Stimulated activated naive B cell treated with anti-CD40 and anti-IgM and Interleukin-4, amounts not matched to agents 10 μg/mL and 1 μg/mL and 100 μg/mL, for 72 hours (primary cell): ENCODE results near the gene POGLUT2.

Experiments
- ATAC-seq, 2 donors: fragments of 150-1000 bp; cut with Tn5 transposase; replicated peaks; 2 replicates each; pipeline ENCODE4 v1.10.0; 2021; ENCODE audit warnings: moderate library complexity in 1 of 2
- DNase-seq: peaks from one replicate; pipeline ENCODE4 v3.0.0; 2021
- H3K27ac Mint-ChIP-seq: one replicate; pipeline ENCODE4 v1.8.0; 2022; ENCODE audit warnings: mild to moderate bottlenecking, mixed read lengths
- H3K27me3 Mint-ChIP-seq, 2 donors: one replicate each; pipeline ENCODE4 v1.8.0; 2022; ENCODE audit warnings: mixed read lengths in 2 of 2
- H3K36me3 Mint-ChIP-seq, 2 donors: one replicate each; pipeline ENCODE4 v1.8.0; 2022; ENCODE audit warnings: mixed read lengths in 2 of 2, mild to moderate bottlenecking in 1 of 2
- H3K4me1 Mint-ChIP-seq, 2 donors: one replicate each; pipeline ENCODE4 v1.8.0; 2022; ENCODE audit warnings: mixed read lengths in 2 of 2, mild to moderate bottlenecking in 1 of 2
- H3K4me3 Mint-ChIP-seq, 2 donors: one replicate each; pipeline ENCODE4 v1.8.0; 2022; ENCODE audit warnings: mild to moderate bottlenecking in 2 of 2, mixed read lengths in 2 of 2, moderate library complexity in 1 of 2
- H3K9me3 Mint-ChIP-seq, 2 donors: one replicate each; pipeline ENCODE4 v1.8.0; 2022; ENCODE audit warnings: mixed read lengths in 2 of 2, mild to moderate bottlenecking in 1 of 2

The POGLUT2 gene

GRCh38 chr13:102798581-102799425 is at the start of gene POGLUT2, which contains the start of gene BIVM:
POGLUT2 (minus strand) TSS chr13:102798976; CDS start chr13:102798670, 306 bp downstream.
BIVM (plus strand) TSS chr13:102799119; CDS start chr13:102807268, 8,149 bp downstream.
- H3K27ac Mint-ChIP-seq, result peak within 1 kb of the TSS; percentile 90
- H3K36me3 Mint-ChIP-seq, result peaks cover 0 to 2% of the 10 kb centered on the region in 2 donors
- DNase-seq (peak; percentile 76), ATAC-seq (peak; percentile 83 to 84)
- no peaks in the 10 kb centered on the region for H3K9me3 Mint-ChIP-seq
- H3K4me1 Mint-ChIP-seq, result peaks cover 8 to 37% of the 10 kb centered on the region in 2 donors
- peak within 1 kb of the TSS; percentile 91 to 97 for H3K4me3 Mint-ChIP-seq
- peaks cover 20 to 22% of the 10 kb centered on the region in 2 donors for H3K27me3 Mint-ChIP-seq

- peaks cover 10 to 16% of the 10 kb centered on the region in 2 donors for H3K36me3 Mint-ChIP-seq
- H3K27ac Mint-ChIP-seq, result peak overlapping the region; percentile 98
- no peak for ATAC-seq
- H3K4me3 Mint-ChIP-seq, result peak overlapping the region; percentile 94 to 99
- no peaks in the 10 kb centered on the region for H3K27me3 Mint-ChIP-seq
- peaks cover 24 to 38% of the 10 kb centered on the region in 2 donors for H3K4me1 Mint-ChIP-seq
- no peaks in the 10 kb centered on the region for H3K9me3 Mint-ChIP-seq
- no peak for DNase-seq
Measured at GRCh38 chr13:102847272-102848234, 48.8 kb upstream of the POGLUT2 start.

- H3K27me3 Mint-ChIP-seq, result no peaks in the 10 kb centered on the region
- DNase-seq, result peak; percentile 21
- no peaks in the 10 kb centered on the region for H3K9me3 Mint-ChIP-seq
- H3K36me3 Mint-ChIP-seq, result peaks cover 8 to 15% of the 10 kb centered on the region in 2 donors
- H3K27ac Mint-ChIP-seq, result peak overlapping the region; percentile 98
- peak overlapping the region; percentile 94 to 99 for H3K4me3 Mint-ChIP-seq
- peaks cover 24 to 38% of the 10 kb centered on the region in 2 donors for H3K4me1 Mint-ChIP-seq
- ATAC-seq, result peak; percentile 64 to 66
Measured at GRCh38 chr13:102846261-102847015, 47.7 kb upstream of the POGLUT2 start.

GRCh38 chr13:102845630-102846260 is 47.0 kb upstream of the POGLUT2 start, which contains the start of gene ERCC5:
ERCC5 (plus strand) TSS chr13:102846032; CDS start chr13:102846267, 235 bp downstream.
- Mint-ChIP-seq H3K27me3 (no peaks in the 10 kb centered on the region), H3K27ac (peak within 1 kb of the TSS; percentile 98), H3K4me1 (peaks cover 24 to 36% of the 10 kb centered on the region in 2 donors)

GRCh38 chr13:102845289-102845629 is 46.5 kb upstream of the POGLUT2 start:
- Mint-ChIP-seq H3K4me1 (peaks cover 20 to 31% of the 10 kb centered on the region in 2 donors), H3K4me3 (peak overlapping the region; percentile 94 to 99), H3K9me3 (no peaks in the 10 kb centered on the region), H3K27me3 (no peaks in the 10 kb centered on the region), H3K27ac (peak overlapping the region; percentile 98), H3K36me3 (peaks cover 5 to 9% of the 10 kb centered on the region in 2 donors)
- ATAC-seq (peak; percentile 23 to 26), DNase-seq (no peak)

More at GRCh38 chr13:102845630-102846260, 47.0 kb upstream of the POGLUT2 start, which contains the start of gene ERCC5:
- Mint-ChIP-seq H3K36me3 (peaks cover 8 to 14% of the 10 kb centered on the region in 2 donors), H3K9me3 (no peaks in the 10 kb centered on the region), H3K4me3 (peak within 1 kb of the TSS; percentile 94 to 99)
- ATAC-seq (peak; percentile 90 to 91), DNase-seq (peak; percentile 97)

- Mint-ChIP-seq H3K27ac (no peak overlapping the region), H3K9me3 (no peaks in the 10 kb centered on the region), H3K4me1 (peaks cover 1 to 2% of the 10 kb centered on the region in 2 donors), H3K27me3 (no peaks in the 10 kb centered on the region), H3K4me3 (no peak overlapping the region), H3K36me3 (peaks cover 1 to 21% of the 10 kb centered on the region in 2 donors)
- ATAC-seq (no peak), DNase-seq (no peak)
Measured at GRCh38 chr13:102839462-102839861, 40.7 kb upstream of the POGLUT2 start.

- no peaks in the 10 kb centered on the region for H3K27me3 Mint-ChIP-seq
- no peaks in the 10 kb centered on the region for H3K4me1 Mint-ChIP-seq
- no peak for DNase-seq
Measured at GRCh38 chr13:102838982-102839381, 40.2 kb upstream of the POGLUT2 start.

GRCh38 chr13:102838273-102838672 is 39.5 kb upstream of the POGLUT2 start:
- no peak for ATAC-seq
- no peak for DNase-seq

More at GRCh38 chr13:102838982-102839381, 40.2 kb upstream of the POGLUT2 start:
- H3K27ac Mint-ChIP-seq, result no peak overlapping the region
- H3K9me3 Mint-ChIP-seq, result no peaks in the 10 kb centered on the region
- H3K4me3 Mint-ChIP-seq, result no peak overlapping the region
- peaks cover 1 to 21% of the 10 kb centered on the region in 2 donors for H3K36me3 Mint-ChIP-seq
- no peak for ATAC-seq

DNA sequence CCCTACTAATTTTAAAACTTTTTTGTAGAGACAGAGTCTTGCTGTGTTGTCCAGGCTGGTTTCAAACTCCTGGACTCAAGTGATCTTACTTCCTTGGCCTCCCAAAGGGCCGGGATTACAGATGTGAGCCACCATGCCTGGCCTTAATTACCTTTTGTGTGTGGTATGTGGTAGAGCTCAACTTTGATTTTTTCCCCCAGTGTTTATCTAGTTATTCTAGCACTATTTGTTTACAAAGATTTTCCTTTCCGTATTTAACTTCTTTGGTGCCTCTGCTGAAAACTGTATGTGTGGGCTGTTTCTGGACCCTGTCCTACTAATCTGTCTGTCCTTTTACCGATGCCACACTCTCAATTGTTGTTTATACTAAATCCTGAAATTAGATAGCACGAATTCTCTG is 37.7 kb upstream of the POGLUT2 start:
- no peak for ATAC-seq
- Mint-ChIP-seq H3K9me3 (no peaks in the 10 kb centered on the region), H3K4me3 (no peak overlapping the region), H3K27ac (no peak overlapping the region), H3K27me3 (no peaks in the 10 kb centered on the region), H3K36me3 (peaks cover 2 to 22% of the 10 kb centered on the region in 2 donors), H3K4me1 (no peaks in the 10 kb centered on the region)
- no peak for DNase-seq

More at GRCh38 chr13:102838273-102838672, 39.5 kb upstream of the POGLUT2 start:
- H3K4me3 Mint-ChIP-seq, result no peak overlapping the region
- H3K4me1 Mint-ChIP-seq, result no peaks in the 10 kb centered on the region
- no peaks in the 10 kb centered on the region for H3K9me3 Mint-ChIP-seq
- H3K27ac Mint-ChIP-seq, result no peak overlapping the region
- H3K27me3 Mint-ChIP-seq, result no peaks in the 10 kb centered on the region
- H3K36me3 Mint-ChIP-seq, result peaks cover 1 to 16% of the 10 kb centered on the region in 2 donors

DNA sequence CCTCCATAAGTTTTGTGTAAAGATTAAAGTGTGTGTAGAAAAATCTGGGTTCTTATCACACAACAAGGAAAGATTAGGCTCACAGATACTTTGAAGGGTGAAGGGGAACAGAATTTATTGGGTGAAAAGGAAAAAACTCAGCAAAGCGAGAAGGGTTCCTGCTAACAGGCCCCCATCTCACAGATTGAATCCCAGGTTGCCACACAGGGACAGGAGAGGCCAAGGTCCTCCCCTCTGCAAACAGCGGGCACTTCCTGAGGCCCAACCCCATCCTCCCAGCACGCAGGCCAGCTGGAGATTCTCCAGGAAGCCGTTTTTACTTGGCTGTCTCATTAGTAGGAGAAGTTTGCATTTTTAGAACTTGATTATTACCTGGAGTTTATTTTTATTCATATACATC is 31.9 kb upstream of the POGLUT2 start:
- Mint-ChIP-seq H3K4me1 (no peaks in the 10 kb centered on the region), H3K4me3 (no peak overlapping the region), H3K9me3 (no peaks in the 10 kb centered on the region), H3K27ac (no peak overlapping the region), H3K36me3 (peaks cover 2 to 12% of the 10 kb centered on the region in 2 donors), H3K27me3 (no peaks in the 10 kb centered on the region)
- ATAC-seq, result no peak
- no peak for DNase-seq

- ATAC-seq, result no peak
Measured at GRCh38 chr13:102825921-102826706, 27.3 kb upstream of the POGLUT2 start.

GRCh38 chr13:102825400-102825799 is 26.6 kb upstream of the POGLUT2 start:
- Mint-ChIP-seq H3K4me1 (no peaks in the 10 kb centered on the region), H3K9me3 (peaks cover 0 to 3% of the 10 kb centered on the region in 2 donors), H3K4me3 (no peak overlapping the region), H3K27me3 (no peaks in the 10 kb centered on the region), H3K27ac (no peak overlapping the region), H3K36me3 (peaks cover 12 to 18% of the 10 kb centered on the region in 2 donors)
- ATAC-seq (no peak), DNase-seq (no peak)

More at GRCh38 chr13:102825921-102826706, 27.3 kb upstream of the POGLUT2 start:
- peaks cover 10 to 16% of the 10 kb centered on the region in 2 donors for H3K36me3 Mint-ChIP-seq
- H3K9me3 Mint-ChIP-seq, result peaks cover 0 to 3% of the 10 kb centered on the region in 2 donors
- DNase-seq, result no peak
- no peaks in the 10 kb centered on the region for H3K27me3 Mint-ChIP-seq
- H3K27ac Mint-ChIP-seq, result no peak overlapping the region
- no peaks in the 10 kb centered on the region for H3K4me1 Mint-ChIP-seq
- no peak overlapping the region for H3K4me3 Mint-ChIP-seq
